ENCODE data around the gene GRPEL2.
"Not testable (repeated sequence)": the region's sequence is repeated elsewhere in the genome, so short reads cannot be mapped to it uniquely, and the experiment has no call there.

GRPEL2 gene

DNA sequence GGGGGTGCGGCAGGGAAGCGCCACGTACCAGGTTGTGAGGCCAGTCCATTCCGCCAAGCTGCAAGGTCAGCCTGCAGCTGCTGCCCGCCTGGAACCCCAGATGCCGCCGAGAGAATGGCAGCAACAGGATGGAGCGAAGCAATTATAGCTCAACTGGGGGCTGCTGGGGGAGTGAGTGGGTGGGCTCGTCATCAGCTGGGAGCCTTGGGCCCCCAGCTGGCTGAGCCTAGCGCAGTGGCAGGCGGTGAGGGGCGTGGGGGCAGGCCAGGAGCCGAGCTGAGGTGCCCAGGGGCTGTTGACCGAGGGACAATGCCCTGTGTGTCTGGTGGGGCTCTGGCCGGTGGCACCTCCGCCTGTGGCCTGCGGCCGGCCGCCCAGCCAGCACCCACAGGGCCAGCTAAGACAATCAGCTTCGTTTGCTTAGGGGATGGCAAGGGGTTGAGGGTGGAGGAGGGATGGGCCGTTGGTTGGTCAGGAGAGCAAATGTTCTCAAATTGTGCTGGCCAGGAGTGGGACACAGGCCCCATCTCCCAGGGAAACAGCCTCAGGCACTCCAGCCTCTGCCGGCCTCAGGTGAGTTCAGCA is 34.0 kb downstream of the GRPEL2 start, which contains the start of gene IL17B:
Gene IL17B (minus strand): TSS at position 116 of the 585 bp plus-strand sequence. CDS start 67 bp downstream, at position 49.
- no peak for DNase-seq

DNA sequence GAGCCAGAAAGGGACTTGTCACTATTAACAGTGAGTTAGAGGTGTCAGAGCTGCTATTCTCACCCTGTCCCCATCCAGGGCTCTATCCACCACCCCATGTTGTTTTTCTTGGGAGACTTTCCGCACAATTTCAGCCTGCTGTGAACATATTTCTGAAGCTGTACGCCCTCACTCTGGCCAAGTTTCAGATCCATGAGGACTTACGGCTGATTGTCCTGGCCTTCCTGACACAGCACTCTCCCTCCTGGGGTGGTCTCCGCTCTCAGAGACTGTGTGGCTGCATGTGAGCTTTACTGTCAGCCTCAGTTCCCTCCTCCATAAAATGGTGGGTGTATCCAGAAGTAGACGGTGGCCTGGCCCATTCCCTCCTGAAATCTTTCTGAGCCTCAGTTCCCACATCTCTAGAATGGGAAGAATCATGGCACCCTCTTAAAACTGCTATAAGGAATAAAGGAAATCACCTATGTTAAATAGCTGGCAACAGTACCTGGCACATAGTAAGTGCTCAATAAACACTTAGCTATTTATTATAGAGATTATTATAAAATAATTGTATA is 34.6 kb downstream of the GRPEL2 start:
- no peak for DNase-seq

DNA sequence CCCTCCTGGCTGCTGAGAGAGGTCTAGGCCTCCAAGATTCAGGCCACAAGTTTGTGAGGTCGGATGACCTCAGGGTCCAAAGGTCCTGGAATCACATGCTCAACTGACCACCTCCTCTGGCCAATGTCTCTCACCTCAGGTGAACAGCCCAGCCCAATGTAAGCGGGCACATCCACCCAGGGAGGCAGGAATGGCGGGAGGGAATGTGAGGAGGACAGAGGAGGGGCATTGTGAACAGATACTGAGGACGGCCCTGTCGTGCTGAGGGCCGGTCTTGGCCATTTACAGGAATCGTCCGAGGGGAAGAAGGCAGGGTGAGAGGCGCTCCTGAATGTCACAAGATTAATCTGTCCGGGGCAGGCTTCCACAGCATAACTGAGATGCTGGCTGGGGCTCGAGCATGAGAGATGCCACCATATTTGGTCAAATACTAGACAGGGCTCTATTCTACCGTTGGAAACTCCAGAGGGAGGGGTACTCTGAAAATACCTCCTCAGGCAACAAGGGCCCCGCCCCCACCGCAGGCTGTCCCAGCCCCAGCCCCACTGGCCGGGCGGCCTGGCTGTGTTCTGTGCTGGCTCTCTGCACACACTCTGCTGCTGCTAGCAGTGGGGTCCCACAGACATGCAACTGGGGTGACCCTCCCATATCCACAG is 35.3 kb downstream of the GRPEL2 start:
- DNase-seq: no peak

DNA sequence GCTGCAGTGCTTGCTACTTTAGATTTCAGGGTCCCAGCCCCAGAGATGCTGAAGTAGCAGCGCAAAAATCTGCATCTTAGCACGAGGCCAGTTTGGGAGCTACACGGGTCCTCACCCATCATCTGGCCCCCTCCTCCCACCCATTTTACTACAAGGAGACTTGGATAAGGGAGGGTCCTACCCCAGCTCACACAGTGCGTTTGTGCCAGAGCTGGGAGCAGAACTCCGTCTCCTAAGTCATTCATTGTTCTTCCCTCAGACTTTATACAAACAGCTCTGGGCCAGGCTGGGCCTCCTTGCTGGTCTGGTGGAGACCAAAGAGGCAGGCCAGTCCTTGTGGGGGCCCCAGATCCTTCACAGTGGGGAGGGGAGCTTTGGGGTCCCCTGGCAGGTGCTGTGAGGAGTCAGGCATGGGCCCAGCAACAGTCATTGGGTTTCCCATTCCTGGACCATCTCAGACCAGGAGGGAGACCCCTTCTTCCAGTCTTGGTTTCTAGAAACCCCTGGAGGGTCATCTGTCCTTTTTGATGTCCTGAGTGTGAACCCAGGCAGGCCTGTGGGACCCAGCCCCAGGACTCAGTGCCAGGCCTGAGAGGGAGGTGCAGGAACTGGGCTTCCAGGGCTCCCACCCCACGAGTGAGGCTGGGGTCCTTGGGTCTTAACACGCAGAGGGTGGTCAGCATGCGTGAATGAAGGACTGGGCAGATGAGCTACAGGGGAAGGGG is 36.1 kb downstream of the GRPEL2 start:
- DNase-seq: no peak

DNA sequence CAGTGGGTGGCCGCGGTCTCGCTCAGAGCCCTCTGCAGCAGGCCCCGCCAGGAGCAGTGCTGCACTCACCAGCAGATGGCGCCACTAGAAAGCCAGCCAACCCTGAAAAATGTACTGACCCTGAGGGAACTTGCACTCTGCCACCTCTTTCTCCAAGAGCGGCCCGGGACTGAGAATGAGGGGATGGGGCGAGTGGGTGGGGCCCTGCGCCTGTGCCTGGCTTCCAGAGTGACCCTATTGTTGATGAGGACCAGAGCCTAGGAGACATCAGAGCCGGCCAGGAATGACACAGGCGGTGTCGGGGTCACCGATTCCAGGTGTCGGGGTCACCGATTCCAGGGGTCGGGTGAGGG is 36.7 kb downstream of the GRPEL2 start:
- no peak for DNase-seq

DNA sequence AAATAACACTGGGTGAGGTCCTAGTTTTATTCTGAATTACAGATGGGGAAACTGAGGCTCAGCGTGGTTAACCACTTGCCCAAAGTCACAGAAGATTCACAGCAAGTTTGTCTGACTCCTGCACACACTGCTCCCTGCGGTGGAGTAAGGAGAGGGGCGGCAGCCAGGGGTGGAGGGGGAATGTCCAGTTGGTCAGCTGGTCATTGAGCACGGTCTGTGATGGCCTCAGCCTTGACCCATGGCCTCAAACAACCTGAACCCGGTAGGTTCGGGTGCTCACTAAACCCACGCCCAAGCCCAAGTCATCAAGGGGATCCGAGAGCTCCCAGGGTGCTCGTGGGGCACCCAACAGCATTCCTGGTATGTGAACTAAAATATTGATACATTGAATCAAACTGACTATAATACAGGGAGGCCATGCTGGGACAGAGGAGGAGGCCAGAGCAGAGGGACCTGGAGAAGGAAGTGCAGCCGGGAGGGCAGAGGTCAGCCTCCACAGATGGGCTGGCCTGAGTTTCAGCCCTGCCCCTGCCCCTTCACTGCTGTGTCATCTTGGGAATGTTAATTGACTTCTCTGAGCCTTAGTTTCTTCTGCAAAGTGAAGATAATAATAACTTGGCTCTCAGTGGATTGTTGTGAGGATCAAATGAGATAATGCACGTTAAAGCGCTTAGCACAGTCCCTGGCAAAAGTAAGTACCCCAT is 37.4 kb downstream of the GRPEL2 start:
- no peak for DNase-seq

DNA sequence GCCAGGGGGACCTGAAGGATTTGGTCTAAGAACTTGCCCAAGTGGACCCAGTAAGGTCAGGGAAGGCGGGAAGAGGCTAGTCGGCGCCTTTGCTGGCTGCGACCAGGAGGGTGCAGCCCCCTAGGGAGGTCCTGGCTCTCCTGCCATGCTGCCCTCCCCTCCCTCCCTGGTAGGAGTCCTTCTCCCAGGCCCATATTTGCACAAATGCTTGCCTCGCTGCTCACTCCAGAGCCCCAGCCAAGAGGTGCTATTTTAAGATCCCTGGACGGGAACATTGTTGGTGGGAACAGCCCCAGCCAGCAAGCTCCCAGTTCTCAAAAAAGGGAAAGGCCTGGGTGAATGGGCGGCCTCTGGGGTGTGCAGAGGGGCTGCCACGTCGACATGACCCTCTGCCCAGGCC is 38.1 kb downstream of the GRPEL2 start:
- DNase-seq: no peak

DNA sequence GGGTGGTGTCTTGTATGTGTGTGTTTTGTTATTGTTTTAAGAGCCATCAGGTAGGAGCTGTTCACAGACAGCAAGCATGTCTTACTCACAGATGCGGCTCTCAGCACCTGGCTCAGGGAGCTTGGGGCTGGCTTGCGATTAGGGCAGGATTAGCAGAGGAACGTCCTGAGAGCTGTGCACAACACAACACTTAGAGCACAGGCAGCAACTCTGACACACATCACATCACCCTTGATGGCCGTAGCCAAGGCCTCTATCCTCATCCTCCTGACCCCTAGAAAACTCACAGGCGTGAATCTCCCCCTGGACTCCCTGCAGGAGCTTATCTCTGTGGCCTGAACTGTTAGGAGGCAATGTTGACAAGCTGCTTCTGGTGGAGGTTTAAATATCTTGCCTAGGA is 40.9 kb downstream of the GRPEL2 start:
- no peak for DNase-seq

DNA sequence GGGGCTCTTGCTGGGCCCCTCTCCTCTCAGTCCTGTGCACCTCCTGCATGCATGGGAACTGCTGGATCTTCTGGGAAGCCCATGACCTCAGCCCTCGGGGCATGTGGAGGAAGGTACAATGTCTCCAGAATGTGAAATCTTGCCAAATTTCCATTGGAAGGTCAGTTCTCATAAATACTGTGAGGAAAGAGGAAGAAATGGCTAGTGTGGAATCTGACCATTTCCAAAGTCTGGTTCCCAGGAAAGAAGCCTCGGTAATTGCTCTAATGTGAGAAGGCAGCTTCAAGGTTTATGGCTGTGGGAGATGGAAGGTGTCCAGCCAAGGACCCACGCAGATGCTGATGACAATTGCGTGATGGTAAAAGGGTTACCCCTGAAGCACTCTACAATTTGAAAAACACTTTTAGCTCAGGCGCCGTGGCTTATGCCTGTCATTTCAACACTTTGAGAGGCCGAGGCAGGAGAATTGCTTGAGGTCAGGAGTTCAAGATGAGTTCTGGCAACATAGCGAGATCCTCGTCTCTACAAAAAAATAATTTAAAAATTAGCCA is 41.9 kb downstream of the GRPEL2 start:
- no peak for DNase-seq

DNA sequence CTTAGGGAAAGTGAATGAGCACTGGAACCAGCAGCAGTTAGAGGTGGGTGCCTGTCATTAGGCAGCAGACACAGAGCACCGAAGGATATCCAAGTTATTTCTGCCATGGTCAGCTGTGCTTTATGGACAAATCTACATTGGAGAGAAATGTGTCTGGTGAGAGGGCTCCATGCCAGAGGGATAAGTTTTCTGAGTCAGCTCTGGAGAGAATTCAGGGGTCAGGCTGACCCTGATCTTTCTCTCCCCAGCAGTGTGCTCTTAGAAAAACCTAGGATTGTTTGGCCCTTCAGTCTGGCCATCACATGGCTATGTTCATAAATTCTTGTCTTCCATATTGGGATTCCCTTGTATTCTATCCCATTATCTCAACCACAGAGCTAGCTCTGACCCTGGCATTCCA is 42.7 kb downstream of the GRPEL2 start:
- DNase-seq: no peak

DNA sequence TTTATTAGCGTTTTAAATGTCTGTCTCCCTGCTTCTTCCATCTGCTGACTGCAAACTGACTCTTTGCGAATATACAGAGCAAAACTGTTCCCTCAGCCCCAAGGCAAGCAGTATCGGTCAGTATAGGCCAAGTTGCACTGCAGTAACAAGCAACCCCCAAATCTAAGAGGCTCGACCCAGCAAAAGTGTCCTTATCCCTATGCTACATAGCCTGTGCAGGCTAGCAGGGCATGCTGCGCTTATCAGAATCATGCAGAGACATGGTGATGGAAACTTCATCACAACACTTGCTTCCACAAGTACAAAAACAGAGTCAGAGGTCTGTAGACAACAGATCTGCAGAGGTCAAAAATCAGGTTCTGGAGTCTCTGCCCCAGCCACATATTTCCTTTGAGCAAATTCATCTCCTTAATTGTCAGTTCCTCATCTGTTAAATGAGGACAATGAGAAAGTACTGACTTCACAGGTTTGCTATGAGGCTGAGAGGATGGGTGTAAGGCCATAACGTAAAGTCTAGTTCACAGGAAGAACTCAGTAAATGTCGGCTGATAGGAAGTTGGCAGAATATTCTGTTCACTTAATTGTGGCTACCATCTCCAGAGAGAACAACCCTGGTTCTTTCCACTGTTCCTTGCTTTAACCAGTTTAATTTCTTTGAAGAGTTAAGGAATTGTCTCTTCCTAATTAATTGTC is 43.3 kb downstream of the GRPEL2 start:
- no peak for DNase-seq

DNA sequence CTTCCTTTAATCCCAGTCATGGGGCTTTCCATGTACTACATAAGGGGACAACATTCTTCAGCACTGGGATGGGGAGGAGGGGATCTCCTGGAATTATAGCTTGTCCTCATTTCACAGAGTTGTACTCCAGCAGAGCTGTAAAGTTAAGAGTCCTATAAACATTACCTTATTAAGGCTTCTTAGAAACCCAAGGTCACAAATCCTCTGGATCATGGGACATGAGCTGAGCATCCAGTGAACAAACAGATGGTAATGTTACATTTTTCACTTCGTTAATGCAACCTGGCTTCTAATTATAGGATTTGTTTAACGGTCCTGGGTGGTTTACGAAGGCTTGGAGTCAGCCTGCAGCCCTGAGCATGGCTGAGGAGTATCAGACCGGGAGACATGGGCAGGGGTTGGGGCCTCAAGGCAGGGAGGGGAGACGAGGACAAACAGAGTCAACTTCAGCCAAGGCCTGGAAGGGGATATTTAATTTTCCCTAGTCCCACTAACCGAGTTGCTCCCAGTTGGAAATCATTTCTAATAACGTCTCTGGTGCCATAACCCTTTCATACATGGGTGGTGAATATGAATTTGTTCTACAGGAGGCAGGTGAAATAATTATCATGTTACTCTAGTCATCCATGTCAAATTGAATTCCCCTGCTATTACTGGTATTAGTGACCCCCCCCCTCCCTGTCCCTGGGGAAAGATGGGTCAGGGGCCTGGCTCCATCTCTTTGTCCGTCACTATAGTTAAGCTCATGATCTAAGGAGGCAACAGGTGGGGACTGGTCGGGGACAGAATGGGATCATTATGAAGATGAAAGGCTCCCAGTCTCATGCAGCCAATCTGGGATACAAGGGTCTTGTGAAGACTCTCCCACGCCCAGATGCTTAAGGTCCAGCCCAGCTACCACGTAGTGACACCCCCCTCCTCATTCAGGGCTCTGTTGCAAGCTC is 44.5 kb downstream of the GRPEL2 start:
- DNase-seq: no peak

DNA sequence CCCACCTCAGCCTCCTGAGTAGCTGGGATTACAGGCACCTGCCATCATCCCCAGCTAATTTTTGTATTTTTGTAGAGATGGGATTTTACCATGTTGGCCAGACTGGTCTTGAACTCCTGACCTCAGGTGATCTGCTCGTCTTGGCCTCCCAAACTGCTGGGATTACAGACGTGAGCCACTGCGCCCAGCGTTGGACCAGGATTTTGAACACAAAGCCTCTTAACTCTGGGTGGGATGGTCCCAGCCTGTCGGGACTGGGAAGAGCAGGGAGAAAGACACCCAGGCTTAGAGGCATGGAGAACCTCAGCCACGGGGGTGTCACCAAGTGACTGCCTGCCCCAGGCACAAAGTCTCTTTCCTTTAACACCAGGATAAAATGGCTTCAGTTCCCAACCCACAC is 45.8 kb downstream of the GRPEL2 start:
- not testable (repeated sequence) for DNase-seq

DNA sequence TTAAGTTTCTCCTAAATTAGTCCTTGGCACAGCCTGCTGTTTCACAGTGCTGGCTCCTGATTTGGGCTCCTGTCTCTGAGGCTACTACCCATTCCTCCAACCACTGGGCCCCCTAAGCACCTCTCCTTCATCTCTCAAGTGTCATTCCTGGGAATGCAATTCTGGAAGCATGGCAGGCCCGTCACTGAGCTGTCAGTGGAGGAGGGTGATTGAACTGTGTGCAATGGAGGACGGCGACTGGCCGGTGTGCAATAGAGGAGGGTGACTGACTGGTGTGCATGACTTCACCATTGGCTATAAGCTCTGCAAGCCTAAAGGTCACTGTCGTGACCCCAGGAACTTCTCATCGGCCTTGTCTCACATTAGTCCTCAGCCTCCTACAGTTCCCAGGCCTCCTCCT is 46.2 kb downstream of the GRPEL2 start:
- DNase-seq: no peak

DNA sequence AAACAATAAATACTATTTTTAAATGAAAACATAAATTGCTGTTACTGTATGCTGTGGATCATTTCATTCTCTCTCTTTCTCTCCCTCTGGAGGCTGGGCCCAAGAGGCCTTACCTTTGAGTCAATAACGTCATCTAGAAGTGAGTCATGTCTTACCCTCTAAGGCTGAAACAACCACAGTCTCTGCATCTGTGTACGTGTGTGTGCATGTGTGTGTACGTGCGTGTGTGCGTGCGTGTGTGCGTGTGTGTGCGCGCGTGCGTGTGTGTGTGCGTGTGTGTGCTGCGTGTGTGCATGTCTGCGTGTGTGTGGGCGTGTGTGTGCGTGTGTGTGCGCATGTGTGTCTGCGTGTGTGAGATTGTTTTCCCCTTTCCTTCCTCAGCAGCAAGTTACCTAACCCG is 47.4 kb downstream of the GRPEL2 start:
- no peak for DNase-seq

DNA sequence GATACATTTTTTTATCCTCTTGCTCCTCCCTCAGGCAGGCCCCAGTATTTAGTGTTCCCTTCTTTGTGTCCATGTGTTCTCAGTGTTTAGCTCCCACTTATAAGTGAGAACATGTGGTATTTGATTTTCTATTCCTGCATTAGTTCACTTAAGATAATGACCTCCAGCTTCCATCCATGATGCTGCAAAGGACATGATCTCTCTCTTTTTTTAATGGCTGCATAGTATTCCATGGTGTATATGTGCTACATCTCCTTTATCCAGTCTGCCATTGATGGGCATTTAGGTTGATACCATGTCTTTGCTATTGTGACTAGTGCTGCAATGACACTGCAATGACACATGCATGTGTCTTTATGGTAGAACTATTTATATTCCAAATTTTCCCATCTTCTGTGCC is 49.7 kb downstream of the GRPEL2 start:
- not testable (repeated sequence) for DNase-seq

DNA sequence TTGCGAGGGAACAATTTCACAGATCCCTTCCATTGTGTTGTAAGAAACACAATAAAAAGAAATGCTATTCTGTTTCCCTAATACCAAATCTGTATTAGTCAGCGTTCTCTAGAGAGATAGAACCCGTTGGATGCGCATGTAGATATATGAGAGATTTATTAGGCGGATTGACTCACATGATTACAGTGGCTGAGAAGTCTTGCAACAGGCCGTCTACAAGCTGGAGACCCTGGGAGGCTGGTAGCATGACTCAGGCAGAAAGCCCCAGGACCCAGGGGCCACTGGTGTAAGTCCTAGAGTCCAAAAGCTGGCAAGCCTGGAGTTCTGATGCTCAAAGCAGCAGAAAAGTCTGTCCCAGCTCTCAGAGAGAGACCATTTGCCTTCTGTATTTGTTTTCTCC is 52.2 kb downstream of the GRPEL2 start:
- DNase-seq: no peak

DNA sequence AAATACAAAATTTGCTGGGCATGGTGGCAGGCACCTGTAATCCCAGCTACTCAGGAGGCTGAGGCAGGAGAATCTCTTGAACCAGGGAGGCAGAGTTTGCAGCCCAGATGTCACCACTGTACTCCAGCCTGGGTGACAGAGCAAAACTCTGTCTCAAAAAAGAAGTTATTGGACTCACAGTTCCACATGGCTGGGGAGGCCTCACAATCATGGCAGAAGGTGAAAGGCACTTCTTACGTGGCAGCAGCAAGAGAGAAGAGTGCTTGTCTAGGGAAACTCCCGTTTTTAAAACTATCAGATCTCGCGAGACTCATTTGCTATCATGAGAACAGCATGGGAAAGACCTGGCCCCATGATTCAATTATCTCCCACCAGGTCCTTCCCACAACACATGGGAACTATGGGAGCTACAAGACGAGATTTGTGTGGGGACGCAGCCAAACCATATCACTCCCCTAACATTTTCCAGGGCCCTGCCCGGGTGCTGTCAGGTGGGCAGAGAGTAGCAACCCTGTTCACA is 53.5 kb downstream of the GRPEL2 start:
- DNase-seq: not testable (repeated sequence)

DNA sequence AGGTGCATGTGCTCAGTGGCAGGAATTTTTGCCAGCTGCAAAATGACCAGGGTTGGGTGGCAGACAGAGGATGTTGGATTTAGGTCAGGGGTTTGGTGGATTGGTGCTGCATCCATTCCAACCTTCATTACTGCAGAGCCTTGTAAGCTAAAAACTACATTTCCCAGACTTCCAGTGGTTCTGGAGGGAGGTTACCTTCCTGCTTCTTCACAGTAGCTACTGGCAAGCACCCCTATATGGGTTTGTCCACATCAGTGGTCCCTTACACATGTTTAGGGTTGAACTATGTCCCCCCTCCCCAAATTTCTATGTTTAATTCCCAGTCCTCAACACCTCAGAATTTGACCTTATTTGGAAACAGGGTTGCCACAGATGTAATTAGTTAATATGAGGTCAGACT is 54.5 kb downstream of the GRPEL2 start:
- no peak for DNase-seq

DNA sequence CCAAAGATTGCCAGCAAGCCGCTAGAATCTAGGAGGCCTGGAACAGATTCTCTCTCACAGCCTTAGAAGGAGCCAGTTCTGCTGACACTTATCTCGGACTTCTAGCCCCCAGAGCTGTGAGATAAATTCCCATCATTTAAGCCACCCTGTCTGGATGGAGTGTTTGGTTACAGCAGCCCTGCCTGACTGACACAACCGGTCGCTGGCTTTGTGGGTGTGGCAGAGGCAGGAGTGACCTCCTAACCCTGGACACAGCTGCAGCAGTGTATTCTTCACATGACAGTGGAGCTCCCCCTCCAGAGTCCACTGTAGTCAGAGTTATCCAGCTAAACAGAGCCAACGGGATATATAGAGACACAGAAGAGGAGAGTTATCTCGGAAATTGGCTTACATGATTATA is 55.0 kb downstream of the GRPEL2 start:
- no peak for DNase-seq

DNA sequence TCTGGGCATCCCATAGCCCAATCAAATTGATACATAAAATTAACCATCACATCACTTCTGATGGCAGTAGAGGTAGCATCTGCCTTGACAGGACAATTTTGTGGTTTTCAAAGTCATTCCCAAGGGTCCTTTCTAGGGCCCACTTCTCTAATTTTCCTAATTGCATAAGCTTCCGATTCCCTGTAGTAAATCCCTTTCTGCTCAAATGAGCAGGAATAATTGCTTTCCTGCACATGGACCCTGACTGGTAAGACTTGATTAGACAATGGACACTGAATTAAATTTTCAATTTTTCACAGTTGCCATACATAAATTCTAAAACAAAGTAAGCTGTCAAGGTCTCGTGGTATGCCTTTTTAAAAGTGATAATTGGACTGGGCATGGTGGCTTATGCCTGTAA is 55.8 kb downstream of the GRPEL2 start:
- no peak for DNase-seq

All from NCI-H2171 (cell line).